ENCODE data around the gene TEX52. TPM values are rescaled to one million over a fixed set of nuclear protein-coding genes. Genes with fewer than 3 reads are reported as not detected.

TEX52 gene
- total RNA-seq, 1 donor from 2014 or later = not detected

GRCh38 chr12:2890388-2891239, 33.8 kb upstream of the TEX52 start, which contains the start of gene TULP3:
TULP3 (plus strand) TSS chr12:2890891; CDS start chr12:2890948, 57 bp downstream.
- Mint-ChIP-seq H3K27me3 (ENCODE audit: low read depth) (no peaks in the 10 kb centered on the region), H3K4me3 (peak within 1 kb of the TSS; percentile 94), H3K36me3 (ENCODE audit: low read depth) (peaks cover 15% of the 10 kb centered on the region), H3K4me1 (peaks cover 49% of the 10 kb centered on the region), H3K27ac (ENCODE audit: unreplicated experiment) (peak within 1 kb of the TSS; percentile 98), H3K9me3 (no peaks in the 10 kb centered on the region)
- DNase-seq (ENCODE audit: low read depth, low spot score) = peak; percentile 98
- TF ChIP-seq CTCF (conservative IDR thresholded peaks at IDR 0.05) = no peak

GRCh38 chr12:2890001-2890387, 33.2 kb upstream of the TEX52 start:
- Mint-ChIP-seq H3K9me3 (no peaks in the 10 kb centered on the region), H3K27me3 (ENCODE audit: low read depth) (no peaks in the 10 kb centered on the region), H3K4me3 (peak overlapping the region; percentile 94), H3K4me1 (peaks cover 43% of the 10 kb centered on the region), H3K27ac (ENCODE audit: unreplicated experiment) (peak overlapping the region; percentile 98), H3K36me3 (ENCODE audit: low read depth) (peaks cover 15% of the 10 kb centered on the region)
- no peak for DNase-seq (ENCODE audit: low read depth, low spot score)
- TF ChIP-seq CTCF (conservative IDR thresholded peaks at IDR 0.05) = no peak

GRCh38 chr12:2886768-2887450, 30.1 kb upstream of the TEX52 start:
- Mint-ChIP-seq H3K4me3 (no peak overlapping the region), H3K36me3 (ENCODE audit: low read depth) (peaks cover 20% of the 10 kb centered on the region), H3K27ac (ENCODE audit: unreplicated experiment) (no peak overlapping the region), H3K9me3 (no peaks in the 10 kb centered on the region), H3K4me1 (peaks cover 29% of the 10 kb centered on the region), H3K27me3 (ENCODE audit: low read depth) (no peaks in the 10 kb centered on the region)
- TF ChIP-seq CTCF (conservative IDR thresholded peaks at IDR 0.05) = no peak
- DNase-seq (ENCODE audit: low read depth, low spot score) = no peak

- H3K9me3 Mint-ChIP-seq = no peaks in the 10 kb centered on the region
- TF ChIP-seq CTCF (conservative IDR thresholded peaks at IDR 0.05) = no peak
- no peak for DNase-seq (ENCODE audit: low read depth, low spot score)
- H3K4me3 Mint-ChIP-seq = peak overlapping the region; percentile 5
- H3K4me1 Mint-ChIP-seq = peaks cover 15% of the 10 kb centered on the region
- no peak overlapping the region for H3K27ac Mint-ChIP-seq (ENCODE audit: unreplicated experiment)
- H3K27me3 Mint-ChIP-seq (ENCODE audit: low read depth) = no peaks in the 10 kb centered on the region
- peaks cover 20% of the 10 kb centered on the region for H3K36me3 Mint-ChIP-seq (ENCODE audit: low read depth)
Observed at GRCh38 chr12:2884810-2885209, 28.0 kb upstream of the TEX52 start.

GRCh38 chr12:2879853-2880252, 23.0 kb upstream of the TEX52 start:
- H3K4me3 Mint-ChIP-seq = peak overlapping the region; percentile 61
- H3K36me3 Mint-ChIP-seq (ENCODE audit: low read depth) = peaks cover 7% of the 10 kb centered on the region
- no peaks in the 10 kb centered on the region for H3K9me3 Mint-ChIP-seq
- no peaks in the 10 kb centered on the region for H3K27me3 Mint-ChIP-seq (ENCODE audit: low read depth)
- no peak for DNase-seq (ENCODE audit: low read depth, low spot score)
- peaks cover 41% of the 10 kb centered on the region for H3K4me1 Mint-ChIP-seq
- no peak for TF ChIP-seq CTCF (conservative IDR thresholded peaks at IDR 0.05)
- H3K27ac Mint-ChIP-seq (ENCODE audit: unreplicated experiment) = no peak overlapping the region

Data from neural crest cell (in vitro differentiated cells).